ENCODE measurements around the gene PLCB4.

DNA sequence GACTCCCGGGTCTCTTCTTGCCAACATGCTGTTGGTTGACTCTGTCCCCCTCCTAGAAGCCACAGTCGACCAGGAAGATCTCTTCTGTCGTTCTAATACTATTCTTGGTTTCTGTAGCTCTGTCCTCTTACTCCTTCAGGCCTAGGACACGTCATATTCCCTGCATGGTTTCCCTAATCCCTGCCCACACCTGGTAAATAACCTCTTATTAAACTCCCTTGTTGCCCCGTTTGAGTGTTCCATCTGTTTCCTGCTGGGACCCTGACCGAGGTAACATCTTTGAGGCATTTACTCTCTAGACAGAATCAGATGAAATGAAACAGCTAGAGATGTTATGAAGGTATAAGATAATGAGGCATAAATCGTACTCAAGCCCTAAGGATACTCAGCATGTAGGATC, 68.1 kb downstream of the PLCB4 start:
- no peak for TF ChIP-seq POLR2A (IDR thresholded peaks at IDR 0.05)
- TF ChIP-seq, protein P1, sequence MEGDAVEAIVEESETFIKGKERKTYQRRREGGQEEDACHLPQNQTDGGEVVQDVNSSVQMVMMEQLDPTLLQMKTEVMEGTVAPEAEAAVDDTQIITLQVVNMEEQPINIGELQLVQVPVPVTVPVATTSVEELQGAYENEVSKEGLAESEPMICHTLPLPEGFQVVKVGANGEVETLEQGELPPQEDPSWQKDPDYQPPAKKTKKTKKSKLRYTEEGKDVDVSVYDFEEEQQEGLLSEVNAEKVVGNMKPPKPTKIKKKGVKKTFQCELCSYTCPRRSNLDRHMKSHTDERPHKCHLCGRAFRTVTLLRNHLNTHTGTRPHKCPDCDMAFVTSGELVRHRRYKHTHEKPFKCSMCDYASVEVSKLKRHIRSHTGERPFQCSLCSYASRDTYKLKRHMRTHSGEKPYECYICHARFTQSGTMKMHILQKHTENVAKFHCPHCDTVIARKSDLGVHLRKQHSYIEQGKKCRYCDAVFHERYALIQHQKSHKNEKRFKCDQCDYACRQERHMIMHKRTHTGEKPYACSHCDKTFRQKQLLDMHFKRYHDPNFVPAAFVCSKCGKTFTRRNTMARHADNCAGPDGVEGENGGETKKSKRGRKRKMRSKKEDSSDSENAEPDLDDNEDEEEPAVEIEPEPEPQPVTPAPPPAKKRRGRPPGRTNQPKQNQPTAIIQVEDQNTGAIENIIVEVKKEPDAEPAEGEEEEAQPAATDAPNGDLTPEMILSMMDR (IDR thresholded peaks at IDR 0.05) = no peak

Data from testis (tissue), 2 donors.